Measurements from ENCODE around the gene IFNK.

The IFNK gene

GRCh38 chr9:27573634-27574590, 49.8 kb downstream of the IFNK start:
- DNase-seq, result peak; percentile 92 to 93
